Sigmoid colon (tissue), 4 donors: Measurements from ENCODE around the gene SCNN1B.

Experiments
- EP300 ChIP-seq, 4 donors: sonication (generic); formaldehyde crosslinking; IDR thresholded peaks; one replicate each; pipeline ENCODE4 v1.6.1; 2017; ENCODE audit warnings: antibody characterized with exemption in 4 of 4
- TF ChIP-seq, protein P1 (sequence below), 4 experiments: fragments of 450-650 bp in 3 of 4; fragments of 200-600 bp in 1 of 4; IDR thresholded peaks; one replicate each; pipeline ENCODE4 v1.5.1; 2016 to 2019; ENCODE audit warnings: antibody characterized with exemption in 4 of 4, mild to moderate bottlenecking in 3 of 4, moderate library complexity in 2 of 4

DNA sequence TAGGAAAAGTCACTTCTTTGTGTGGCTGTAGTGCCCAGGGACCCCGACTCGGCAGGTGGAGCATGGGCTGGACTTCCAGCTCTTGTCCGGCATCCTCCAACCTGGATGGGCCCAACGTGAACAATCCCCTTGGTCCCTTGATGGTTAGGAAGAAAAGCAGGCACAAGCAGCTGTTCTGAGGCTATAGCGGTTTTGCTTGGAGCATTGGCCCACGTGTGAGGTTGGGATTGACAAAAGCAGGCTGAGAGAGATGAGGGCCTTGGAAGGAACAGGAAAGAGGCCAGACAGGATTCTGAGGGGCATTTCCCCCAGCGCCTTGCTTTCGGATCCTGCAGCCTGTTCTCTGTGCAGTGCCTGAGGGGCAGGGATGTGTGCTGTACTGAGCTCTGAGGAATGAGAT lies 28.1 kb downstream of the SCNN1B start:
- TF ChIP-seq, protein P1, sequence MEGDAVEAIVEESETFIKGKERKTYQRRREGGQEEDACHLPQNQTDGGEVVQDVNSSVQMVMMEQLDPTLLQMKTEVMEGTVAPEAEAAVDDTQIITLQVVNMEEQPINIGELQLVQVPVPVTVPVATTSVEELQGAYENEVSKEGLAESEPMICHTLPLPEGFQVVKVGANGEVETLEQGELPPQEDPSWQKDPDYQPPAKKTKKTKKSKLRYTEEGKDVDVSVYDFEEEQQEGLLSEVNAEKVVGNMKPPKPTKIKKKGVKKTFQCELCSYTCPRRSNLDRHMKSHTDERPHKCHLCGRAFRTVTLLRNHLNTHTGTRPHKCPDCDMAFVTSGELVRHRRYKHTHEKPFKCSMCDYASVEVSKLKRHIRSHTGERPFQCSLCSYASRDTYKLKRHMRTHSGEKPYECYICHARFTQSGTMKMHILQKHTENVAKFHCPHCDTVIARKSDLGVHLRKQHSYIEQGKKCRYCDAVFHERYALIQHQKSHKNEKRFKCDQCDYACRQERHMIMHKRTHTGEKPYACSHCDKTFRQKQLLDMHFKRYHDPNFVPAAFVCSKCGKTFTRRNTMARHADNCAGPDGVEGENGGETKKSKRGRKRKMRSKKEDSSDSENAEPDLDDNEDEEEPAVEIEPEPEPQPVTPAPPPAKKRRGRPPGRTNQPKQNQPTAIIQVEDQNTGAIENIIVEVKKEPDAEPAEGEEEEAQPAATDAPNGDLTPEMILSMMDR (IDR thresholded peaks at IDR 0.05): no peak
- TF ChIP-seq EP300 (IDR thresholded peaks at IDR 0.05): no peak
